T-helper 22 cell (primary cell): ENCODE measurements around the gene LAPTM4A.
"Not testable (repeated sequence)": the region's sequence is repeated elsewhere in the genome, so short reads cannot be mapped to it uniquely, and the experiment has no call there.

Experiments
- DNase-seq: peaks from one replicate; pipeline ENCODE4 v3.0.0-alpha.2; 2020; ENCODE audit warnings: low read depth

LAPTM4A gene

GRCh38 chr2:20076757-20077156 lies 25.3 kb upstream of the LAPTM4A start:
- no peak for DNase-seq

- DNase-seq = no peak
Observed at GRCh38 chr2:20074901-20075300, 23.5 kb upstream of the LAPTM4A start.

- DNase-seq = not testable (repeated sequence)
Observed at GRCh38 chr2:20074046-20074648, 22.7 kb upstream of the LAPTM4A start.

- no peak for DNase-seq
Observed at GRCh38 chr2:20073460-20073859, 22.0 kb upstream of the LAPTM4A start.

- no peak for DNase-seq
Observed at GRCh38 chr2:20072436-20073158, 21.2 kb upstream of the LAPTM4A start.

GRCh38 chr2:20071397-20072383 lies 20.3 kb upstream of the LAPTM4A start:
- DNase-seq = no peak

DNA sequence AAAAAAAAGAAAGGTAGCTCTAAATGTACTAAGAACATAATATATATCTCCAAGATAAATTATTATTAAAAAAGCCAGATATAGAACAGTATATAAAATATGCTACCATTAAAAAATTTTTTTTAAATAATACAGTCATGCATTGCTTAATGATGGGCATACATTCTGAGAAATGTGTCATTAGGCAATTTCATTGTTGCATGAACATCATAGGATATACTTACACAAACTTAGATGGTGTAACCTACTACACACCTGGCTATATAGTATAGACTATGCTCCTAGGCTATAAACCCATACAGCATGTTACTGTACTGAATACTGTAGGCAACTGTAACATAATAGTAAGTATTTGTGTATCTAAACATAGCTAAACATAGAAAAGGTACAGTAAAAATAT lies 18.3 kb upstream of the LAPTM4A start:
- DNase-seq = no peak

DNA sequence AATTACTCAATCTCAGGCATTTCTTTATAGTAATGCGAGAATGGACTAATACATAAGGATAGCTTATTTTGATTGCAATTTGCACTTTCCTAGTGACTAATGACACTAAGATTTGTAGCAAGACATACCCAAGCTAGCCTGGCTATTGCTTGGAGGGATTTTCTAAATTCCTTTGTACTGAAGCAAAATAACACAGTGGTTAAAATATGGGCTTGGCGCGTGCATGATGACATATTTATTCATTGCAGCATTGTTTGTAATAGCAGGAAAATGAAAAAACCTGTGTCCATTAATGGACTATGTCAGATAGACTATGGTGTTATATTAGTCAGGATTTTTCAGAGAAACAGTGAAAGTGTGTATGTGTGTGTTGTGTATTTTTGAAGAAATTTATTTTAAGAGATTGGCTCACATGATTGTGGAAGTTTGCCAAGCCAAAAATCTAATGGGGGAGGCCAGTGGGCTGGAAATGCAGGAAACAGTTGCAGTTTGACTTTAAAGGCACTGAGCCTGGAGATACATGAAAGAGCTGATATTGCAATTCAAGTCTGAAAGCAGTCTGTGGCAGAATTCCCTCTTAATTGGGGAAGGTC lies 16.7 kb upstream of the LAPTM4A start:
- DNase-seq = no peak

DNA sequence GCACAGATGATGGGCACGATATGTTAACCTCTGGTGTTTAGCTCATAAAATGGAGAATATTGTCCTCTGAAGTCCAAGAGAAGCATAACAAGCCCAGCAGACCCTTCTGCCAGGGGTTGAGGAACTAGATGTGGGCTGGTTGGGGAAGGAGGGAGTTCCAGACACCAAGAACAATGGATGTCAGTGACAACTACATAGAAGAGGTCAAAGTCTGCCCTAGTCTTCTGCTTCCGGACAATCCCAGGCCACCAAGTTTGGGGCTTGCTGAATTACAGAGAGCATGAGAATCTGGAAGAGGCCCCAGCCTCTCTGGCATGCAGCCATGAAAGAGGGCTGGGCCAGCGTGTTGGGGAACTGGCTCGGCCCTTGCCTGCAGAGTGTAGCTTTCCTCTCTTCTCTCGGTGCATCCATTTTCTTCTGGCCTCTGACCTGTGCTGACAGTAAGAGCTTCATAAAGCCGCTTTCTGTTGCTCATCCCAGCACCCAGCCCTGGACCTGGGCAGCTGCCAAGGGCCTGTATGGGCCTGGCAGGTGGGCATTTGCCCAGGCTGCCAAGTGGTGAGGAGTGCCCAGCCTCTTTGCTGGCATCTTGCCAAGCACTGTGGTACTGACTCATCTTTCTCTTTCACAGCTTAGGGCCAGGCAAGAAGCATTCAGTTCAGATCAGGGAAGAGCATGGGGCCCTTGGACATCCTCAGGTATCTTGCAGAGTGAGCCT lies 14.6 kb upstream of the LAPTM4A start:
- no peak for DNase-seq

- DNase-seq = no peak
Observed at GRCh38 chr2:20064841-20065240, 13.4 kb upstream of the LAPTM4A start.

DNA sequence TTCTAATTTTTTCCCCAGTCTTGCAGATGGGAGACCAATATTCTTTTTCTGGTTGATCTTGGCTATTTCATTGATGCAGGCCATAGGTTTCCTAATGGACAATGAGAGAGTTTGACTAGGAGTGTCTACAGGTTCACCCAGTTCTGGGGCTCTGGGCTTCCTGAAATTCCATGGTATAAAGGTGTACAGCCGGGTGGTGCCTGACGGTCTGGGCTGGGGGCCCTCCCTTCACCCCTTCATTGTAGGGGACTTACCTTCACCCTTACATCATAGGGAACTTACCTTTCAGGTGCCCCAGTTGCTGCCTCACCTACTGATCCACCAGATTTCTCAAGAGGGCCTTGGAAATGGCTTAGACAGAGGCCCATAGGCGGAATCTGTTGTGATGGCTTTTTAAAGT lies 13.0 kb upstream of the LAPTM4A start:
- no peak for DNase-seq

DNA sequence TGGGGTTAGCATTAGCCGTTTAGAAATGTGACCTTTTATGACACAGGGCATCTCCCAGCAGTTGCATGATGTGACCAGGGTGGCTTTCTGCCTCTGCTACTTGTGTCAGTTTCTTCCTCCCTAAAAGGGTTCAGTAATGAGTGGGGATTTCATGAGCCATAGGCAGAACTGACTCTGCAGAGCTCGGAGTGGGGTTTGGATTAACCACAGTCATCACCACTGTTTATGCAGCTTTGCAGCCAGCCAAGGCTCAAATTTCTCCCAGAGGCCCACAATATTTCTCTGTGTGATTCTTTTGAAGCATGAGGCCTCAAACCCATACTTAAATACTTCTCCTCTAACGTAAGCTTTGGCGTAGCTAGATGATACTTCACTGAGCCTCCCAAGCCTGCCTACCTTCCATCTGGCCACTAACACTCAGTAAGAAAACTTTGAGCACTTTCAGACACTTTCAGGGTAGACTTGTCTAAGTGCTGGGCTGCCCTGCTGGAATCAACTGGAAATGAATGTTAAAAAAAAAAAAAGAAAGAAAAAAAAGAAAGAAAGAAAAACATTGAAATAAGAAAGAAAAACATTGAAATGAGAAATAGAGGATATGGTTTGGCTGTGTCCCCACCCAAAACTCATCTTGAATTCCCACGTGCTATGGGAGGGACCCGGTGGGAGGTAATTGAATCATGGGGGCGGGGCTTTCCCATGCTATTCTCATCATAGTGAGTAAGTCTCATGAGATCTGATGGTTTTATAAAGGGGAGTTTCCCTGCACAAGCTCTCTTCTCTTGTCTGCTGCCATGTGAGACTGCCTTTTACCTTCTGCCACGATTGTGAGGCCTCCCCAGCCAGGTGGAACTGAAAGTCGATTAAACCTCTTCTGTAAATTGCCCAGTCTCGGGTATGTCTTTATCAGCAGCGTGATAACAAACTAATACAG lies 11.5 kb upstream of the LAPTM4A start:
- DNase-seq = no peak

- DNase-seq = no peak
Observed at GRCh38 chr2:20061940-20062339, 10.5 kb upstream of the LAPTM4A start.

DNA sequence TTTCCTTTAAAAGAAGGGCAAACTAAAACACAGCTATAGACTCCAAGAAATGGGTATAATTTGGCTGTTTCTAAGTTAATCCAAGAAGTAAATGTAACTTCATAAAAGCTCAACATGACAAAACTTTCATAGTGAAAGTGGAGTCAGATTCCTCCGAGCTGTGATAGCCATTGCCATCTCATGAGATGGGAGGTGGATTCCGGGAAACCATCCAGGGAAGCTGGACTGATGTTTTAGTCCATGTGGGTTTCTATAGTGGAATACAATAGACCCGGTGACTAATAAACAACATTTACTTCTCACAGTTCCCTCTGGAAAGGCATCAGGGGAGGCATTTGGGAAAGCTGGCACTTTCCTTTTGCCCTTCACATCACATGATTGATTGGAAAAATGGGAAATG lies 10.0 kb upstream of the LAPTM4A start:
- no peak for DNase-seq

- no peak for DNase-seq
Observed at GRCh38 chr2:20060106-20060505, 8.7 kb upstream of the LAPTM4A start.

GRCh38 chr2:20057268-20057667 lies 5.8 kb upstream of the LAPTM4A start:
- DNase-seq = no peak

- no peak for DNase-seq
Observed at GRCh38 chr2:20054931-20055330, 3.5 kb upstream of the LAPTM4A start.

- DNase-seq = no peak
Observed at GRCh38 chr2:20054119-20054518, 2.7 kb upstream of the LAPTM4A start.

DNA sequence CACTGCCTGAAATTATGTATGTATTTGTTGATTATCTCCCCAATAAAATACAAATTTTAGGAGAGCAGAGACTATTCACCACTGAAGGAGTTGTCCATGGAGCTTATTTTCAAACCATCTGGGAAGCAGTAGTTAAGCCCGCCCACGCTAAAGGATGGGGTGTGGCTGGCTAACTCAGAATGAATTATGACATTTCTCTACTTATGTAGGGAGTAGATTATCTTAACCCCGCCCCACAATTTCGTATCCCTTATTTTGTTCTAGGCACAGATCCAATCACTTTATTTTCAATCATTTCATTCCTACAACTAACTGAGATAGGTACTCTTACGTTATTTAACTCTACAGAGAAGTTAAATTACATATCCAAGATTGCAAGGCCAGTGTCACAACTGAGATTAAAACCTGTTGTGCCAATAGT lies 1.4 kb upstream of the LAPTM4A start:
- DNase-seq = no peak

GRCh38 chr2:20052229-20052851 lies 912 bp upstream of the LAPTM4A start:
- no peak for DNase-seq
